Measurements from ENCODE around the gene DNPEP.

The DNPEP gene

DNA sequence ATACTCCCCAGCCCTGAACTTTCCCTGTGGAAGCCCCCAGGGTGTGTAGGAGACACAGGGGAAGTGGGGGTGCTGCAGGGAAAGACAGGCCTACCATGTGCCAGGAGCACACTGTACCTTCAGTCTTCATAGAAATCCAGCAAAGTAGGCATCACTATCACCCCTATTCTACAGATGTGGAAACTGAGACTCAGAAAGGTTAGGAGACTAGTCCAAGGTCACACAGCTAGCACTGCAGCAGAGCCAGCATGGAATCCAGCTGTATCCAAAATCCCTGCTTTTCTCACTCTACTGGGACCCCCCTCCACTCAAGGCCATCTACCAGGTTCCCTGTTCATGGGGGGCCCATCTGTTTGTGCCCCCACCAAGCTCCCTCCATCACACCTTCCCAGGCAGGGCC is 6.8 kb downstream of the DNPEP start:
- DNase-seq (ENCODE audit: extremely low read depth, low read depth): no peak
- TF ChIP-seq, protein P1, sequence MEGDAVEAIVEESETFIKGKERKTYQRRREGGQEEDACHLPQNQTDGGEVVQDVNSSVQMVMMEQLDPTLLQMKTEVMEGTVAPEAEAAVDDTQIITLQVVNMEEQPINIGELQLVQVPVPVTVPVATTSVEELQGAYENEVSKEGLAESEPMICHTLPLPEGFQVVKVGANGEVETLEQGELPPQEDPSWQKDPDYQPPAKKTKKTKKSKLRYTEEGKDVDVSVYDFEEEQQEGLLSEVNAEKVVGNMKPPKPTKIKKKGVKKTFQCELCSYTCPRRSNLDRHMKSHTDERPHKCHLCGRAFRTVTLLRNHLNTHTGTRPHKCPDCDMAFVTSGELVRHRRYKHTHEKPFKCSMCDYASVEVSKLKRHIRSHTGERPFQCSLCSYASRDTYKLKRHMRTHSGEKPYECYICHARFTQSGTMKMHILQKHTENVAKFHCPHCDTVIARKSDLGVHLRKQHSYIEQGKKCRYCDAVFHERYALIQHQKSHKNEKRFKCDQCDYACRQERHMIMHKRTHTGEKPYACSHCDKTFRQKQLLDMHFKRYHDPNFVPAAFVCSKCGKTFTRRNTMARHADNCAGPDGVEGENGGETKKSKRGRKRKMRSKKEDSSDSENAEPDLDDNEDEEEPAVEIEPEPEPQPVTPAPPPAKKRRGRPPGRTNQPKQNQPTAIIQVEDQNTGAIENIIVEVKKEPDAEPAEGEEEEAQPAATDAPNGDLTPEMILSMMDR (IDR thresholded peaks at IDR 0.05; ENCODE audit: low read depth, low read length): no peak

DNA sequence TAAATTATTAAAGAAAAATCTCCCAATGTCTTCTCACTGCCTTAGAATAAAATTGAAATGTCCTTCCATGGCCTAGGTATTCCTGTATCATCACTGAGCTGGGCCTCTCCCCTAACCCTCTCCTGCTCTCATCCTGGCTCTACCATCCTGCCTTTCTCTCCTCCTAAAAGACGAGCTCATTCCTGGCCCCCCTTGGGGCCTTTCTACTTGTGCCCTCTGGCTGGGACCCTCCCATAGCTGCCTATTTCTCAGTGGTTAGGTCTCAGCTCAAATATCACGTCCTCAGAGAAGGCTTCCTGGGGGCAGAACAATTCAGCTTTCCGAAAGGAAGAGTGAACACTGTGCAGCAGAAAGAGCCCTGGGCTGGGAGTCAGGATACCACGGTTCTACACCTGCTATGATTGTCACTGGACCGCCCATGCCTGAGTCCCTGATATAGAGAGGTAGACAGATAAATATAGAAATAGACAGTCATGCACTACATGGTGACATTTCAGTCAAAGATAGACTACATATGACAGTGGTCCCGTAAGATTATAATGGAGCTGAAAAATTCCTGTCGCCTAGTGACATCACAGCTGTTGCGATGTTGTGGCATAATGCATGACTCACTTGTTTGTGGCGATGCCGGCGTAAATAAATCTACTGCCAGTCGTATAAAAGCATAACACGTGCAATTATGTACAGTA is 9.4 kb downstream of the DNPEP start:
- TF ChIP-seq, protein P1 (IDR thresholded peaks at IDR 0.05; ENCODE audit: low read depth, low read length): no peak
- DNase-seq (ENCODE audit: extremely low read depth, low read depth): no peak

DNA sequence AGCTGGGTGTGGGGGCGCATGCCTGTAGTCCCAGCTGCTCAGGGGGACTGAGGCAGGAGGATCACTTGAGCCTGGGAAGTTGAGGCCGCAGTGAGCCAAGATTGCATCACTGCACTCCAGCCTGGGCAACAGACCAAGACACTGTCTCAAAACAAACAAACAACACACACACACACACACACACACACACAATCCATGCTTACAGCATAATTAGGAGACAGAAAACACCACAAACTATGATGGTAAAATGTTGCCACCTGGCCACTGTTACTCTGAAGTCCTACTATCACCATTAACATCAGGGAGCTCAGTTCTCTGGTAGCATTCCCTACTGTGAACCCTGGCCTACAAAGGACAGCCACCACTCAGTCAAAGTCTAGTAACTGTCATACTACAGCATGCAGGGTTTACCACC is 18.3 kb downstream of the DNPEP start:
- TF ChIP-seq, protein P1 (IDR thresholded peaks at IDR 0.05; ENCODE audit: low read depth, low read length): no peak
- peak; percentile 64 for DNase-seq (ENCODE audit: extremely low read depth, low read depth)

DNA sequence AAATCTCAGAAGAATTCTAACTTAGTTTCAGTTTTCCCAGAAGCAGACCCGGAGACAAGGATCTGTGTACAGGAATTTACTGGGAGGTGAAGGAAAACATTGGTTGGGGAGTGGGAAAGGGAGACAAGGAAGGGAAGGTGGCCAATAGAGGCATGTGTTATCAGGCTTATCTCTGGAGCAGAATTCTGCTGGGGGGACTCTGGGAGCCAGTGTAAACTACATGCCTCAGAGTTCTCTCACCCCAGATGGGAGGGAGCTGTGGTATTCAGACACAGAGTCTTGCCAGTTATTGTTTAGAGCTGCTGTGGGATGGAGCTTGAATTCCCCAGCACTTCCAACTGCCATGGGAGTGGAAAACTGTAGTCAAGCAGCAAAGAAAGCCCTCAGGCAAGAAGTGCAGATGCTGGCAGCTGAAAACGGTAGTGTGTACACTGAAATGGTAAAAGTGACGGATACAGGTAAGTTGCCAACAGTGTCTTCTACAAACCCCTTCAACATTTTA is 19.0 kb downstream of the DNPEP start:
- peak; percentile 71 for DNase-seq (ENCODE audit: extremely low read depth, low read depth)

DNA sequence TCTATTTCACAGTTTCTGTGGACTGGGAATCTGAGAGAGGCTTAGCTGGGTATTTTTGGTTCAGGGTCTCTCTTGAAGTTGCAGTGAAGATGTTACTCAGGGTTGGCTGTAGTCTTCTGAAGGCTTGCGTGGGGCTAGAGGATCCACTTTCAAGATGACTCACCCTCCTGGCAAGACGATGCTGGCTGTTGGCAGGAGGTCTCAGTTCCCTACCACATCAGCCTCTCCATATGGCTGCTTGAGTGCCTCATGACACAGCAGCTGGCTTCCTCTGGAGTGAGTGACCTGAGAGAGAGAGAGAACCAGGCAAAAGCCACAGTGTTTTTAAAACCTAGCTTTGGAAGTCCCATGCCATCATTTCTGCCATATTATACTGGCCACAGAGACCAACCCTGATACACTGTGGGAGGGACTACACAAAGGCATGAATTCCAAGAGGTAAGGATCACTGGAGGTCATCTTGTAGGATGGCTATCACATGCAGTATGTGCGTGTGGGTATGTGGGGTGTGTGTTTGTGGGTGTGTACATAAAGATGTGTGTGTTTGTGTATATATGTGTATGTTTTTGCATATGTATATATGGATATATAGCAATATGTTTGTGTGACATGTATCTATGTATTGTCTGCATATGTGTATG is 25.1 kb downstream of the DNPEP start:
- DNase-seq (ENCODE audit: extremely low read depth, low read depth): peak; percentile 91
- TF ChIP-seq, protein P1 (IDR thresholded peaks at IDR 0.05; ENCODE audit: low read depth, low read length): no peak

More for the DNA sequence above, 19.0 kb downstream of the DNPEP start:
- TF ChIP-seq, protein P1 (IDR thresholded peaks at IDR 0.05; ENCODE audit: low read depth, low read length): no peak

DNA sequence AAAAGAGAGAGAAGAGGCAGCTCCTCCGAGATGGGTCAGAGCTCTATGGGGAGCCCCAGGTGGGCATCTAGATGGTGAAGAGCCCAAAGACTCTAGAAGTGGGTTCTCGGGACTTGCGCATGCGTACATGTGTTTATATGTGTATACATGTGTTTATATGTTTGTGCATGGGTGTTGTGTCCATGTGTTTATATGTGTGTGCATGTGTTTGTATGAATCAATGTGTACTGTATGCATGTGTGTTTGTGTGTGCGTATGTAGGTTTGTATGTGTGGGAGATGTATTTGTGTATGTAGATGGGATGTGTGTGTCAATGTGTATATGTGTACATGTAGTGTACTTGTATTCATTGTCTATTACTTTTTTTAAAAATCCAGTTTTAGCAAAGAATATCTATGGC is 25.6 kb downstream of the DNPEP start:
- DNase-seq (ENCODE audit: extremely low read depth, low read depth): no peak
- TF ChIP-seq, protein P1 (IDR thresholded peaks at IDR 0.05; ENCODE audit: low read depth, low read length): no peak

All from AG09319 (cell line).